Lung (tissue), 12 donors: ENCODE results near the gene HCCS. TPM values are rescaled to one million over a fixed set of nuclear protein-coding genes. Genes with fewer than 3 reads are reported as not detected.

ENCODE experiments used
- ATAC-seq: fragments of 200-7000 bp; cut with Tn5 transposase; one replicate; pipeline ENCODE4 v1.9.1; 2020; ENCODE audit warnings: moderate number of reproducible peaks; ENCODE audit not compliant: insufficient read depth, low FRiP score
- DNase-seq, 3 donors: peaks; one replicate each; pipeline ENCODE4 v3.0.0-alpha.2; 2013 to 2017
- H3K27ac ChIP-seq, 2 donors: one replicate each; pipeline ENCODE4 v1.5.1; 2013; ENCODE audit warnings: mild to moderate bottlenecking in 2 of 2, moderate library complexity in 2 of 2, control low read depth in 1 of 2, inconsistent platforms in 1 of 2, low read depth in 1 of 2, low read length in 1 of 2
- H3K27me3 ChIP-seq, 3 donors: one replicate each; pipeline ENCODE4 v1.5.1; 2013; ENCODE audit warnings: low read length in 2 of 3; ENCODE audit not compliant: control insufficient read depth in 3 of 3, insufficient read depth in 3 of 3
- H3K36me3 ChIP-seq, 4 donors: one replicate each; pipeline ENCODE4 v1.5.1; 2013; ENCODE audit warnings: low read length in 4 of 4, mild to moderate bottlenecking in 1 of 4, moderate library complexity in 1 of 4; ENCODE audit not compliant: control insufficient read depth in 4 of 4, insufficient read depth in 4 of 4
- H3K4me1 ChIP-seq, 5 donors: one replicate each; pipeline ENCODE4 v1.5.1; 2013; ENCODE audit warnings: low read length in 5 of 5, mild to moderate bottlenecking in 2 of 5, moderate library complexity in 1 of 5; ENCODE audit not compliant: control insufficient read depth in 5 of 5, insufficient read depth in 5 of 5
- H3K4me3 ChIP-seq: one replicate; pipeline ENCODE4 v1.5.1; 2013; ENCODE audit warnings: mild to moderate bottlenecking, control low read depth, moderate library complexity
- H3K9ac ChIP-seq, 2 donors: one replicate each; pipeline ENCODE4 v1.5.1; 2013; ENCODE audit warnings: low read length in 2 of 2, control low read depth in 1 of 2; ENCODE audit not compliant: insufficient read depth in 1 of 2
- H3K9me3 ChIP-seq, 4 donors: one replicate each; pipeline ENCODE4 v1.5.1; 2013; ENCODE audit warnings: low read length in 3 of 4, mild to moderate bottlenecking in 1 of 4, moderate library complexity in 1 of 4; ENCODE audit not compliant: control insufficient read depth in 4 of 4, insufficient read depth in 3 of 4
- CTCF ChIP-seq: IDR thresholded peaks from 2 replicates; pipeline ENCODE4 v1.5.1; 2012; ENCODE audit warnings: mild to moderate bottlenecking; ENCODE audit errors: control extremely low read depth, extremely low read depth
- WGBS, 2 donors: extraction: QIAGEN DNeasy Blood & Tissue Kit; methylation state at CpG; one replicate each; pipeline ENCODE4 v1.1.7; 2013; 5-methylcytosine and 5-hydroxymethylcytosine counted together
- polyA plus RNA-seq, 2 donors: library from polyadenylated mRNA; stranded (reverse); fragments of 200-250 nt; gene quantifications; one replicate each; pipeline ENCODE4 v1.2.1, GENCODE V29; 2013
- total RNA-seq, 2 donors: library from RNA; depleted of rRNA in 1 of 2; stranded (reverse); fragments of >200 nt in 1 of 2; gene quantifications; one replicate each; pipeline ENCODE4 v1.2.1, GENCODE V29; 2014 to 2021
- donor health status: control.
- donor health status: control.
- donor health status: Bipolar disorder and iron deficiency.
- donor health status: healthy.
- donor health status: DM: yes; HTN: yes; CAD: no.

The HCCS gene
- total and polyA plus RNA-seq, 4 donors: 9.0 to 21.5 (median 15.2) TPM

GRCh38 chrX:11138498-11139390 is 27.6 kb downstream of the HCCS start:
- no peak overlapping the region for H3K27ac ChIP-seq
- H3K27me3 ChIP-seq: peaks cover 0 to 13% (median 9%) of the 10 kb centered on the region in 3 donors
- no peaks in the 10 kb centered on the region for H3K9me3 ChIP-seq
- no peak overlapping the region for H3K9ac ChIP-seq
- ATAC-seq: no peak
- H3K4me3 ChIP-seq: no peak overlapping the region
- WGBS, 2 donors: 70 to 71% methylated on average over 26 to 56 of the region's 56 CpGs
- TF ChIP-seq CTCF: no peak
- DNase-seq: no peak
- H3K4me1 ChIP-seq: peaks cover 0 to 1% (median 0%) of the 10 kb centered on the region in 5 donors
- peaks cover 0 to 7% (median 1%) of the 10 kb centered on the region in 4 donors for H3K36me3 ChIP-seq

- ATAC-seq (peak; percentile 69), DNase-seq (peak; percentile 61 to 91 (median 87))
- Histone ChIP-seq H3K27ac (no peak overlapping the region), H3K36me3 (peaks cover 0 to 7% (median 1%) of the 10 kb centered on the region in 4 donors), H3K4me3 (no peak overlapping the region), H3K27me3 (peaks cover 0 to 37% (median 14%) of the 10 kb centered on the region in 3 donors), H3K9ac (no peak overlapping the region), H3K4me1 (no peaks in the 10 kb centered on the region), H3K9me3 (peaks cover 0 to 2% (median 0%) of the 10 kb centered on the region in 4 donors)
- 31 to 33% methylated on average over 20 of the region's 20 CpGs for WGBS, 2 donors
- TF ChIP-seq CTCF: peak; percentile 63
Measured at GRCh38 chrX:11143931-11144678, 33.0 kb downstream of the HCCS start.

DNA sequence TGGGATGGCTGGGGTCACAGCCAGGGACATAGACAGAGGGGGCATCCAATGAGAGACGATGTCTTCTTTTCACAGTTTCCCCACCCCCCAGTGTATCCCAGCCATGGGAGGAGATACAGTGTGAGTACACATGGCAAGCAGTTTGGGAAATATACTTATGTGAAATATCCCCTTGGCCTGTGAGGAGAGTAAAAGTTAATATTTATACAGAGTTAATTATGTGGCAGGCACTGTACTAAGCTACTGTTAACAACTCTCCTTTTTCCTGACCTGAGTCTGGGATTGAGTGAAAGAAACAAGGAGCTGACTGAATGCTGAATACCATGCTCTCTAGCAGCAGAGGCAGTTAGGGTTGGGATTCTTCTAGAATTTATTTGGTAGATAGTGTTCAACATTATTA is 35.3 kb downstream of the HCCS start:
- no peak overlapping the region for H3K9ac ChIP-seq
- H3K4me3 ChIP-seq: no peak overlapping the region
- H3K36me3 ChIP-seq: peaks cover 0 to 7% (median 0%) of the 10 kb centered on the region in 4 donors
- no peak for DNase-seq
- H3K27ac ChIP-seq: no peak overlapping the region
- TF ChIP-seq CTCF: no peak
- no peaks in the 10 kb centered on the region for H3K4me1 ChIP-seq
- H3K27me3 ChIP-seq: peaks cover 0 to 33% (median 14%) of the 10 kb centered on the region in 3 donors
- ATAC-seq: no peak
- peaks cover 0 to 2% (median 0%) of the 10 kb centered on the region in 4 donors for H3K9me3 ChIP-seq
- WGBS, 2 donors: 81 to 100% methylated on average over 1 of the region's 1 CpG
